HG03280 (cell line): ENCODE data around the gene CLDN18.

Source experiments
- ATAC-seq: cut with Tn5 transposase; IDR thresholded peaks from one replicate; pipeline ENCODE4 v1.9.1; 2021; ENCODE audit warnings: mild to moderate bottlenecking, moderate library complexity; ENCODE audit not compliant: unreplicated experiment

CLDN18 gene

GRCh38 chr3:138060792-138061191, 50.8 kb downstream of the CLDN18 start:
- ATAC-seq = no peak

GRCh38 chr3:138062037-138062436, 52.1 kb downstream of the CLDN18 start:
- ATAC-seq = no peak

- no peak for ATAC-seq
Observed at GRCh38 chr3:138062626-138063025, 52.7 kb downstream of the CLDN18 start.

GRCh38 chr3:138063416-138063815, 53.5 kb downstream of the CLDN18 start:
- no peak for ATAC-seq

GRCh38 chr3:138065949-138066348, 56.0 kb downstream of the CLDN18 start:
- ATAC-seq = no peak

GRCh38 chr3:138066383-138066782, 56.4 kb downstream of the CLDN18 start:
- ATAC-seq = peak; percentile 87

- no peak for ATAC-seq
Observed at GRCh38 chr3:138066972-138067371, 57.0 kb downstream of the CLDN18 start.

- no peak for ATAC-seq
Observed at GRCh38 chr3:138068046-138068445, 58.1 kb downstream of the CLDN18 start.

- peak; percentile 74 for ATAC-seq
Observed at GRCh38 chr3:138068579-138069174, 58.7 kb downstream of the CLDN18 start.

- ATAC-seq = no peak
Observed at GRCh38 chr3:138070006-138070405, 60.0 kb downstream of the CLDN18 start.

GRCh38 chr3:138072796-138073195, 62.8 kb downstream of the CLDN18 start:
- no peak for ATAC-seq

GRCh38 chr3:138078096-138078495, 68.1 kb downstream of the CLDN18 start:
- no peak for ATAC-seq

- ATAC-seq = no peak
Observed at GRCh38 chr3:138078901-138079344, 69.0 kb downstream of the CLDN18 start.

- no peak for ATAC-seq
Observed at GRCh38 chr3:138079901-138080300, 69.9 kb downstream of the CLDN18 start.

- no peak for ATAC-seq
Observed at GRCh38 chr3:138081371-138082084, 71.6 kb downstream of the CLDN18 start.

GRCh38 chr3:138082085-138082991, 72.4 kb downstream of the CLDN18 start:
- no peak for ATAC-seq

- ATAC-seq = no peak
Observed at GRCh38 chr3:138082992-138083386, 73.0 kb downstream of the CLDN18 start.
